GM12891 (cell line): Measurements from ENCODE around the gene SLC6A11.

Experiments
- PAX5 ChIP-seq: IDR thresholded peaks from 2 replicates; pipeline ENCODE4 v1.6.1; 2011; ENCODE audit warnings: low read length, moderate library complexity, mild to moderate bottlenecking; ENCODE audit not compliant: insufficient read depth, severe bottlenecking
- POLR2A ChIP-seq: IDR thresholded peaks from 2 replicates; pipeline ENCODE4 v1.6.1; 2011; ENCODE audit warnings: low read depth, low read length, control low read depth
- POLR2AphosphoS5 ChIP-seq: IDR thresholded peaks from 2 replicates; pipeline ENCODE4 v1.6.1; 2011; ENCODE audit warnings: low read depth, low read length, control low read depth
- POU2F2 ChIP-seq: IDR thresholded peaks from 2 replicates; pipeline ENCODE4 v1.6.1; 2011; ENCODE audit warnings: low read depth, mild to moderate bottlenecking, control low read depth, low read length, moderate library complexity
- SPI1 ChIP-seq: IDR thresholded peaks from 2 replicates; pipeline ENCODE4 v1.6.1; 2011; ENCODE audit warnings: low read depth, low read length, control low read depth
- TAF1 ChIP-seq: IDR thresholded peaks from 2 replicates; pipeline ENCODE4 v1.6.1; 2011; ENCODE audit warnings: low read depth, low read length, control low read depth

DNA sequence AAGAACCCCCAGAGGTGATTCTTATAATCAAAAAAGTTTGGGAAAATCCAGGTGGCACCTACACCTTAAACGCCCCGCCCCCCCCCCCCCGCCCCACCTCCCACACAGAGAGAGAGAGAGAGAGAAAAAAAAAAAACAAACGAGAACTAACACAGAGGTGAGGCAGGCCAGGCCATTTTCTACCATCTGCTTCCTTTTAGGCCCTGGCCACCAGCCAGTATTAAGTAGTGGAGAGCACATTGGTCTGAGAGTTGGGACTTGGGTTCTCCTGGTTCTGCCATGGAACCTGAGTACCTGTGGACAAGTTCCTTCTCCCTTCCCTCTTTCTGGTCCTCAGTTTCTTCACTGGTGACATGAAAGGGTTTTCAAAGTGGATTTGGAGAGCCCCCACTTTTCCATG, 60.6 kb downstream of the SLC6A11 start:
- no peak for TF ChIP-seq TAF1
- TF ChIP-seq POLR2AphosphoS5 = no peak
- no peak for TF ChIP-seq POLR2A
- no peak for TF ChIP-seq SPI1
- no peak for TF ChIP-seq POU2F2
- no peak for TF ChIP-seq PAX5
